Endothelial cell of umbilical vein (primary cell): ENCODE data around the gene ANKMY1. TPM values are rescaled to one million over a fixed set of nuclear protein-coding genes. Genes with fewer than 3 reads are reported as not detected.

Source experiments
- BruUV-seq: library from RNA; stranded (reverse); fragments of 400-500 nt; replicated peaks from 2 replicates; lab custom pipeline; 2021; lab: Mats Ljungman, UMichigan
- CTCF ChIA-PET: fragments of 300-600, 350-600 bp; sonication (Branson Sonifier 250); formaldehyde crosslinking; loops from one replicate; lab custom pipeline; 2021; ENCODE audit warnings: antibody characterized with exemption, inconsistent platforms; lab: Charles Lee
- POLR2A ChIA-PET: fragments of 300-600, 350-600 bp; sonication (Branson Sonifier 250); formaldehyde crosslinking; loops from one replicate; lab custom pipeline; 2021; ENCODE audit warnings: antibody characterized with exemption, inconsistent platforms; lab: Charles Lee
- DNase-seq: peaks from one replicate; pipeline ENCODE4 v3.0.0-alpha.2; 2011; ENCODE audit warnings: low read depth, low spot score
- FAIRE-seq: peaks from 2 replicates; lab custom pipeline; 2011; peaks lifted over from hg19 to GRCh38; lab: Jason Lieb, UNC
- H2AFZ ChIP-seq: 2 replicates; pipeline ENCODE4 v1.6.0; 2012; ENCODE audit warnings: low read depth, low read length, control low read depth, inconsistent platforms
- H3K27ac ChIP-seq: 2 replicates; pipeline ENCODE4 v1.5.1; 2011; ENCODE audit warnings: low read depth, mild to moderate bottlenecking, control low read depth, low read length, moderate library complexity; ENCODE audit not compliant: insufficient read depth
- H3K27me3 ChIP-seq, 2 experiments: 2 replicates each; pipeline versions ENCODE4 v1.6.0 to v1.6.1; 2011; ENCODE audit warnings: low read length in 2 of 2, mixed read lengths in 1 of 2; ENCODE audit not compliant: control insufficient read depth in 2 of 2, insufficient read depth in 2 of 2
- H3K36me3 ChIP-seq, 2 experiments: 2 replicates in 1 of 2; 3 replicates in 1 of 2; pipeline ENCODE4 v1.5.1; 2011; ENCODE audit warnings: low read length in 2 of 2, mild to moderate bottlenecking in 1 of 2, moderate library complexity in 1 of 2; ENCODE audit not compliant: control insufficient read depth in 2 of 2, insufficient read depth in 2 of 2; ENCODE audit errors: extremely low read depth in 1 of 2
- H3K4me1 ChIP-seq: 3 replicates; pipeline ENCODE4 v1.5.1; 2011; ENCODE audit warnings: mild to moderate bottlenecking, low read length; ENCODE audit not compliant: control insufficient read depth, insufficient read depth; ENCODE audit errors: extremely low read depth
- H3K4me2 ChIP-seq: 2 replicates; pipeline ENCODE4 v1.6.1; 2011; ENCODE audit warnings: low read length, control low read depth, mixed read lengths; ENCODE audit not compliant: insufficient read depth
- H3K4me3 ChIP-seq, 3 experiments: fragments of 200-600 bp in 1 of 3; sonication (generic), shearing (Covaris generic) in 1 of 3; replicated peaks in 1 of 3; 2 replicates each; pipeline ENCODE4 v1.5.1; 2011 to 2016; ENCODE audit warnings: control low read depth in 3 of 3, low read length in 3 of 3, mild to moderate bottlenecking in 2 of 3, inconsistent platforms in 1 of 3, low read depth in 1 of 3, moderate library complexity in 1 of 3; ENCODE audit not compliant: insufficient read depth in 1 of 3
- H3K79me2 ChIP-seq: 2 replicates; pipeline ENCODE4 v1.6.0; 2012; ENCODE audit warnings: low read length, inconsistent platforms; ENCODE audit not compliant: control insufficient read depth, insufficient read depth
- H3K9ac ChIP-seq: replicated peaks from 2 replicates; pipeline ENCODE3; 2011; ENCODE audit warnings: low read length, control low read depth; ENCODE audit not compliant: insufficient read depth; ENCODE audit errors: extremely low read depth
- H3K9me1 ChIP-seq: replicated peaks from 3 replicates; pipeline ENCODE4 v1.6.0; 2011; ENCODE audit warnings: mild to moderate bottlenecking, low read length; ENCODE audit not compliant: control insufficient read depth, insufficient read depth; ENCODE audit errors: extremely low read depth
- H3K9me3 ChIP-seq: replicated peaks from 2 replicates; pipeline ENCODE4 v1.5.1; 2012; ENCODE audit warnings: low read length, inconsistent platforms; ENCODE audit not compliant: control insufficient read depth, insufficient read depth
- H4K20me1 ChIP-seq: replicated peaks from 2 replicates; pipeline ENCODE3; 2011; ENCODE audit warnings: mild to moderate bottlenecking, low read length; ENCODE audit not compliant: control insufficient read depth, insufficient read depth; ENCODE audit errors: extremely low read depth
- EZH2 ChIP-seq: IDR thresholded peaks from 2 replicates; pipeline ENCODE4 v1.6.1; 2012; ENCODE audit warnings: borderline replicate concordance, low read depth, mild to moderate bottlenecking, moderate library complexity, low read length, inconsistent platforms; ENCODE audit not compliant: severe bottlenecking
- FOS ChIP-seq: IDR thresholded peaks from 2 replicates; pipeline ENCODE4 v1.6.1; 2011; ENCODE audit warnings: mild to moderate bottlenecking, low read length, moderate library complexity, borderline replicate concordance; ENCODE audit not compliant: insufficient read depth
- GATA2 ChIP-seq: IDR thresholded peaks from 2 replicates; pipeline ENCODE4 v1.7.0; 2011; ENCODE audit warnings: low read depth, mild to moderate bottlenecking, moderate library complexity, mixed read lengths, low read length; ENCODE audit not compliant: insufficient read length, insufficient read depth
- JUN ChIP-seq: IDR thresholded peaks from 2 replicates; pipeline ENCODE4 v1.6.1; 2011; ENCODE audit warnings: borderline replicate concordance, low read depth; ENCODE audit not compliant: insufficient read length, insufficient read depth
- MYC ChIP-seq: IDR thresholded peaks from one replicate; pipeline ENCODE4 v1.6.1; 2011; ENCODE audit warnings: mild to moderate bottlenecking, low read depth, low read length
- POLR2A ChIP-seq: IDR thresholded peaks from 2 replicates; pipeline ENCODE4 v1.6.1; 2012; ENCODE audit warnings: low read depth, mild to moderate bottlenecking, control low read depth, low read length
- POLR2AphosphoS5 ChIP-seq: IDR thresholded peaks from 2 replicates; pipeline ENCODE4 v1.6.1; 2012; ENCODE audit warnings: low read depth, mild to moderate bottlenecking, control low read depth, low read length, moderate library complexity; ENCODE audit not compliant: insufficient read depth
- dilution Hi-C: fragments of 300-500 bp; cut with MboI; formaldehyde crosslinking; loops from one replicate; pipeline ENCODE4 v1.15.0; 2019; ENCODE audit warnings: low sequenced_read_pairs; ENCODE audit not compliant: extremely low pct_ligation_motif_present
- intact Hi-C: fragments of 100-400 bp; cut with micrococcal nuclease; formaldehyde crosslinking; loops from one replicate; pipeline ENCODE4 v1.10.0; 2022
- polyA plus RNA-seq, 4 experiments: library from polyadenylated mRNA; depleted of rRNA in 3 of 4; stranded (reverse) in 3 of 4; unstranded in 1 of 4; fragments of >200 nt; gene quantifications; 2 replicates each; pipeline versions ENCODE4 v1.2.1 to v1.2.3, GENCODE V29; 2011 to 2012; ENCODE audit warnings: missing spikeins in 1 of 4
- total RNA-seq: library from RNA; stranded (reverse); gene quantifications from 2 replicates; pipeline ENCODE4 v1.2.3, GENCODE V29; 2021
- TF ChIP-seq, protein P1 (sequence below): IDR thresholded peaks from 2 replicates; pipeline ENCODE4 v1.6.1; 2011; ENCODE audit not compliant: insufficient read depth, insufficient read length
- TF ChIP-seq, protein P2 (sequence below), 2 donors: IDR thresholded peaks; 1 replicate in 1 of 2; 2 replicates in 1 of 2; pipeline ENCODE4 v1.5.1; 2011; ENCODE audit warnings: low read length in 2 of 2, mild to moderate bottlenecking in 2 of 2, moderate library complexity in 2 of 2, control low read depth in 1 of 2, inconsistent platforms in 1 of 2, low read depth in 1 of 2; ENCODE audit not compliant: insufficient read depth in 1 of 2; ENCODE audit errors: extremely low read depth in 1 of 2

Gene ANKMY1
- total and polyA plus RNA-seq, 2 donors (not counting 3 experiments of a cell fraction or from before 2014, with no cell fraction given), result 9.0 to 16.0 TPM

DNA sequence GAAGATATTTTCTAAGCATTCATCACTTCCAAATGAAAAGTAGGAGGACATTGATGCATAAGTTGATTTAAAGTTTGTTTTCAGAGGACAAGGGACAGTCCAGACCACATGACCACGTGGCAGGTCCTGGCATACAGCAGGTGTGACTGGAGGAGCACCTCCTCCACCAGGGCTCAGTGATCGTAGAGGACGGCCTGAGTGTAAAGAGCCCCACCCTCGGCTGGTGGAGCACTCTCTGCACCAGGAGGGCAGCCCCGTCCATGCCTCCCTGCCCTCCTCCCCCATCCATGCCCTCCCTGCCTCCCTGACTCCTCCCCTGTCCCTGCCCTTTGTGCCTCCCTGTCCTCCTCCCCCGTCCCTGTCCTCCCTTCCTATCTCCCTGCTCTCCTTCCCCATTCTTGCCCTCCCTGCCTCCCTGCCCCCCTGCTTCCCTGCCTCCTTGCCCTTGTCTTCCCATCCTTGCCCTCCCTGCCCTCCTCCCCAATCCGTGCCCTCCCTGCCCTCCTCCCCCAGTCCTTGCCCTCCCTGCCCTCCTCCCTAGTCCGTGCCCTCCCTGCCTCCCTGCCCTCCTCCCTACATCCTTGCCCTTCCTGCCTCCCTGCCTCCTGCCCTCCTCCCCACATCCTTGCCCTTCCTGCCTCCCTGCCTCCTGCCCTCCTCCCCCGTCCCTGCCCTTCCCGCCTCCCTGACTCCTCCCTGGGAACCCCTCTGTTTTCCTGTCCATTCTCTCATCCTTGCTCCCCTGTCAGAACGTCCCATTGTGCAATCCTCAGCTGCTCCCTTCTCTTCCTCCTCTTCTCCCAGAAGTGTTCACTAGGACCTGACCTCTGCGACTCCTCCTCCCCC, 47.9 kb downstream of the ANKMY1 start:
- H3K4me1 ChIP-seq, result no peaks in the 10 kb centered on the region
- BruUV-seq, result no TSS peak
- H3K27ac ChIP-seq, result no peak overlapping the region
- no peaks in the 10 kb centered on the region for H3K9me3 ChIP-seq
- POLR2A ChIA-PET, result no interaction called here
- FAIRE-seq (no peak), DNase-seq (no peak)
- H3K27me3 ChIP-seq, result no peaks in the 10 kb centered on the region
- no peak overlapping the region for H2AFZ ChIP-seq
- no peaks in the 10 kb centered on the region for H3K79me2 ChIP-seq
- H4K20me1 ChIP-seq, result no peaks in the 10 kb centered on the region
- no peaks in the 10 kb centered on the region for H3K9me1 ChIP-seq
- no peak overlapping the region for H3K4me2 ChIP-seq
- no peaks in the 10 kb centered on the region for H3K36me3 ChIP-seq
- TF ChIP-seq, protein P1, sequence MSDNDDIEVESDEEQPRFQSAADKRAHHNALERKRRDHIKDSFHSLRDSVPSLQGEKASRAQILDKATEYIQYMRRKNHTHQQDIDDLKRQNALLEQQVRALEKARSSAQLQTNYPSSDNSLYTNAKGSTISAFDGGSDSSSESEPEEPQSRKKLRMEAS, result no peak
- TF ChIP-seq POLR2AphosphoS5 (no peak), POLR2A (no peak), MYC (no peak), FOS (no peak), EZH2 (no peak), JUN (no peak), GATA2 (no peak)
- TF ChIP-seq, protein P2, sequence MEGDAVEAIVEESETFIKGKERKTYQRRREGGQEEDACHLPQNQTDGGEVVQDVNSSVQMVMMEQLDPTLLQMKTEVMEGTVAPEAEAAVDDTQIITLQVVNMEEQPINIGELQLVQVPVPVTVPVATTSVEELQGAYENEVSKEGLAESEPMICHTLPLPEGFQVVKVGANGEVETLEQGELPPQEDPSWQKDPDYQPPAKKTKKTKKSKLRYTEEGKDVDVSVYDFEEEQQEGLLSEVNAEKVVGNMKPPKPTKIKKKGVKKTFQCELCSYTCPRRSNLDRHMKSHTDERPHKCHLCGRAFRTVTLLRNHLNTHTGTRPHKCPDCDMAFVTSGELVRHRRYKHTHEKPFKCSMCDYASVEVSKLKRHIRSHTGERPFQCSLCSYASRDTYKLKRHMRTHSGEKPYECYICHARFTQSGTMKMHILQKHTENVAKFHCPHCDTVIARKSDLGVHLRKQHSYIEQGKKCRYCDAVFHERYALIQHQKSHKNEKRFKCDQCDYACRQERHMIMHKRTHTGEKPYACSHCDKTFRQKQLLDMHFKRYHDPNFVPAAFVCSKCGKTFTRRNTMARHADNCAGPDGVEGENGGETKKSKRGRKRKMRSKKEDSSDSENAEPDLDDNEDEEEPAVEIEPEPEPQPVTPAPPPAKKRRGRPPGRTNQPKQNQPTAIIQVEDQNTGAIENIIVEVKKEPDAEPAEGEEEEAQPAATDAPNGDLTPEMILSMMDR (IDR thresholded peaks at IDR 0.05; ENCODE audit: extremely low read depth in 1 of 2, insufficient read depth in 1 of 2, low read depth in 1 of 2, low read length in 2 of 2), result no peak
- intact Hi-C loops, result loop anchor here (5.0 kb wide), 1 partner anchor 197 kb away; no protein-coding TSS in a partner anchor
- dilution Hi-C loops, result no loop called here
- no peak overlapping the region for H3K4me3 ChIP-seq
- CTCF ChIA-PET, result no interaction called here
- H3K9ac ChIP-seq, result no peak overlapping the region
